NCI-H226 (cell line): ENCODE measurements around the gene UGT1A3.
"Not testable (repeated sequence)": the region's sequence is repeated elsewhere in the genome, so short reads cannot be mapped to it uniquely, and the experiment has no call there.

Experiments
- DNase-seq: peaks from one replicate; pipeline ENCODE4 v3.0.0-alpha.2; 2015

The UGT1A3 gene

DNA sequence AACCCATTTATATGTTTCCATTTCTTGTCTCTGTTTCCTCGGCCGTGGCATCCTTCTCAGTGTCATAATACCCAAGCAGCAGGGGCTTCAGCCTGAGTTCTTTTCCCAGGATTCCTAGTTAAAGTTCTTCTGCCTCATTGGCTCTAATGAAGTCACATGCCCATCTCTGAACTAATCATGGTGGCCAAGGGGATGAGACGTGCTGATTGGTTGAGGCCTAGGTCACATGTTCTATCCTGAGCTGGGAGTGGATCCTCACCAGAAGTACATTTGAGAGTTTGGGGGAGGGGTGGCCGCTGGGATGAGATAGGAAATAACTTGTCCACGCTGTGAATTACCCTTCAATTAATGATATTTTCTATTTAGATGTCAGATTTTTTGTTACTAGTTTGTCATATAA, 19.9 kb upstream of the UGT1A3 start:
- DNase-seq, result no peak

DNA sequence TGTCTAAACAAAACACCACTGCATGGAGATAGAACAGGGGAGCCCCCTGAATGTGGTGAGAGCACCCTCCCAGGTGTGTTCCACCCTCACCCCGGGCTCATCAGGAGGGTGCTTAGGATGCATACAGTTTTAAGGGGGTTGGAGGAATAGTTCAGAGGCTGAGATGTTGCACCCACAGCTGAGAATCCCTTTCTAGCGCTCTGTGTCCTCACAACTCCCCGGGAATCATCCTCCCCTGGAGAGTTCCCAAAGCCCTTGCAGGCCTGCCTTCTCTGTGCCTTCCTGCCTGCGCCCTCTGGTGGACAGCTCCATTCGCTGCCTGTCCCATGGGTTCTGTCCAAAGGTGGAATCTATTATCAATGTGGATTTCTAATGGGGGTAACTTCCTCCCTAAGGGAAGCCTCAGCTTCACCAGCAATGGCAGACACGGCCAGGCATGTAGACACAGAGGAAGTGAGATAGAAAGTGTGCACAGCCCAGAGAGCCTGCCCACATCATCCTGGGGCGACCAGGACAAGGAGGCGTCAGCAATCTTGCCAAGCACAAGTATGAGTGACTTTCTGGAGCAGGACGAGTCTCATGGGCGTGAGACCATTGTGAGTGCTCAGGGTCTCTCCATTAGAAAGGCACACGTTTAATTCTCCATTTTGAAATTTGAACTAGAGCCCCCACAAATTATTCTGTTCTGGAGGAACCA, 17.4 kb upstream of the UGT1A3 start:
- DNase-seq, result peak; percentile 69

DNA sequence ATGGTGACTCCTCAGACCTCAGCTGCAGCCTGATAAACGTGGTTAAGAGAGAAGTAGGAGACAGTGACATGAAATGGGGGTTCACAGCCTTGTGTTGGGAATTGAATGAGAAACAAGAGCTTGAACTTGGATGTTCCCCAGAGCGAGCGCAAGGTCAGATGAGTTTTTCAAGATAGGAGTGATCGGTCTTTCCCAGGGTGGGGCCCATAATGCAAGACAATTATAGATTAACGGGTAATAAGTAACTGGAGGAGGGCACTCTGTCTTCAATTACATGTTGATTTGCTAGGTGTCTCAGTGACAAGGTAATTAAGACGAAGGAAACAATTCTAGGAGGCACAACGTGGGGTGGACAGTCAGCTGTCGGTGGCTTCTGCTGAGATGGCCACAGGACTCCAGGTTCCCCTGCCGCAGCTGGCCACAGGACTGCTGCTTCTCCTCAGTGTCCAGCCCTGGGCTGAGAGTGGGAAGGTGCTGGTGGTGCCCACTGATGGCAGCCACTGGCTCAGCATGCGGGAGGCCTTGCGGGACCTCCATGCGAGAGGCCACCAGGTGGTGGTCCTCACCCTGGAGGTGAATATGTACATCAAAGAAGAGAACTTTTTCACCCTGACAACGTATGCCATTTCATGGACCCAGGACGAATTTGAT, 16.1 kb upstream of the UGT1A3 start, which contains the start of gene UGT1A5:
TSS of gene UGT1A5 (plus strand) at position 297 of the 651 bp plus-strand sequence. CDS start at position 382, 85 bp downstream.
- no peak for DNase-seq

DNA sequence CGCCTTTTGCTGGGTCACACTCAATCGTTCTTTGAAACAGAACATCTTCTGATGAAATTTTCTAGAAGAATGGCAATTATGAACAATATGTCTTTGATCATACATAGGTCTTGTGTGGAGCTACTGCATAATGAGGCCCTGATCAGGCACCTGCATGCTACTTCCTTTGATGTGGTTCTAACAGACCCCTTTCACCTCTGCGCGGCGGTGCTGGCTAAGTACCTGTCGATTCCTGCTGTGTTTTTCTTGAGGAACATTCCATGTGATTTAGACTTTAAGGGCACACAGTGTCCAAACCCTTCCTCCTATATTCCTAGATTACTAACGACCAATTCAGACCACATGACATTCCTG, 15.6 kb upstream of the UGT1A3 start:
- no peak for DNase-seq

DNA sequence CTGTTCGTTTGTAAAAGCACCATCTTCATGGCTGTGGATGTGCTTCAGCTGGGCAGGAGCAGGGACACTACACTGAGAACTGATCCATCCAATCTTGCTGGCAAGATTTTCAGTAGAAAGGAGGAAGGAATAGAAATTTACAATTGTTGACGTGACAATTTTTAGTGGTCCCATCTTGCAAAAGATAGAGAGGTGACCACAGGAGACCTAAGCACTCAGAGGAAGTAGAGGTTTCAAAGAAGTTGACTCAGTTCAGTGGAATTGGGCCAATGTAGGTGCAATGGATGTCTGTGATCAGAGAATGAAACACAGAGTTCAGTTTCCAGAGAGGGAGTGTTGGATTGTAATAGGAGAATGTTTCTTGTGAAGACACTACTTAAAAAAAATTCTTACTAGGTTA, 14.7 kb upstream of the UGT1A3 start:
- no peak for DNase-seq

DNA sequence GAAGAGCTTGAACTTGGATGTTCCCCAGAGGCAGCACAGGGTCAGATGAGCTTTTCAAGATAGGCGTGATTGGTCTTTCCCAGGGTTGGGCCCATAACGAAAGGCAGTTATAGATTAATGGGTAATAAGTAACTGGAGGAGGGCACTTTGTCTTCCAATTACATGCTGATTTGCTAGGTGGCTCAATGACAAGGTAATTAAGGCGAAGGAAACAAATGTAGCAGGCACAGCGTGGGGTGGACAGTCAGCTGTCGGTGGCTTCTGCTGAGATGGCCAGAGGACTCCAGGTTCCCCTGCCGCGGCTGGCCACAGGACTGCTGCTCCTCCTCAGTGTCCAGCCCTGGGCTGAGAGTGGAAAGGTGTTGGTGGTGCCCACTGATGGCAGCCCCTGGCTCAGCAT, 10.3 kb upstream of the UGT1A3 start, which contains the start of gene UGT1A4:
TSS of gene UGT1A4 (plus strand) at position 185 of the 400 bp plus-strand sequence. CDS start at position 270, 85 bp downstream.
- no peak for DNase-seq

DNA sequence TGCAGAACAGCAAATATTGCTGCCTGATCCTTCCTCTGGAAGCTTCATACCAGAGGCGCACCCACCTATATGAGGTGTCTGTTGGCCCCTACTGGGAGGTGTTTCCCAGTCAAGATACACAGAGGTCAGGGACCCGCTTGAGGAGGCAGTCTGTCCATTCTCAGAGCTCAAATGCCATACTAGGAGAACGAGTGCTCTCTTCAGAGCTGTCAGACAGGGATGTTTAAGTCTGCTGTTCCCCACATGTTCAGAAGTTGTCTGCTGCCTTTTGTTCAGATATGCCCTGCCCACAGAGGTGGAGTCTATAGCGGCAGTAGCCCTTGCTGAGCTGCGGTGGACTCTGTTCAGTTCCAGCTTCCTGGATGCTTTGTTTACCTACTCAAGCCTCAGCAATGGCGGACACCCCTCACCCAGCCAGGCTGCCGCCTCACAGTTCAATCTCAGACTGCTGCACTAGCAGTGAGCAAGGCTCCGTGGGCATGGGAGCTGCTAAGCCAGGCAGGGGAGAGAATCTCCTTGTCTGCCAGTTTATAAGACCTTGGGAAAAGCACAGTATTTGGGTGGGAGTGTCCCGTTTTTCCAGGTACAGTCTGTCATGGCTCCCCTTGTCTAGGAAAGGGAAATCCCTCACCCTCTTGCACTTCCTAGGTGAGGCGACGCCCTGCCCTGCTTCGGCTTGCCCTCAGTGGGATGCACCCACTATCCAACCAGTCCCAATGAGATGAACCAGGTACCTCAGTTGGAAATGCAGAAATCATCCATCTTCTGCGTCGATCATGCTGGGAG, 8.2 kb downstream of the UGT1A3 start:
- not testable (repeated sequence) for DNase-seq

DNA sequence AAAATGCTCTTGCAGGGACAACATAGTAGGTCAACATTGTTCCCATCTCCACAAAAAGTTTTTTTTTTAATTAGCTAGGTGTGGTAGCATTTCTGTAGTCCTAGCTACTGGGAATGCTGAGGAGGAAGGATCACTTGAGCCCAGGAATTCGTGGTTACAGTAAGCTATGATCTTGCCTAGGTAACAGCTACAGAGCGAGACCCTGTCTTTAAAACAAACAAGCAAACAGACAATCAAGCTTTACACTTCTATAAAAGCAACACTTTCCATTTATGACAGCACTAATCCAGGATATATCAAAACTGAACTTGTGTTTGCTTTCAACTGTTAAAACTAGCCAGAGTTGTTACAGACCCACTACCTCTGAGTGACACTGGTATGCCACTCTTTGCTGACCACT, 12.0 kb downstream of the UGT1A3 start:
- no peak for DNase-seq

DNA sequence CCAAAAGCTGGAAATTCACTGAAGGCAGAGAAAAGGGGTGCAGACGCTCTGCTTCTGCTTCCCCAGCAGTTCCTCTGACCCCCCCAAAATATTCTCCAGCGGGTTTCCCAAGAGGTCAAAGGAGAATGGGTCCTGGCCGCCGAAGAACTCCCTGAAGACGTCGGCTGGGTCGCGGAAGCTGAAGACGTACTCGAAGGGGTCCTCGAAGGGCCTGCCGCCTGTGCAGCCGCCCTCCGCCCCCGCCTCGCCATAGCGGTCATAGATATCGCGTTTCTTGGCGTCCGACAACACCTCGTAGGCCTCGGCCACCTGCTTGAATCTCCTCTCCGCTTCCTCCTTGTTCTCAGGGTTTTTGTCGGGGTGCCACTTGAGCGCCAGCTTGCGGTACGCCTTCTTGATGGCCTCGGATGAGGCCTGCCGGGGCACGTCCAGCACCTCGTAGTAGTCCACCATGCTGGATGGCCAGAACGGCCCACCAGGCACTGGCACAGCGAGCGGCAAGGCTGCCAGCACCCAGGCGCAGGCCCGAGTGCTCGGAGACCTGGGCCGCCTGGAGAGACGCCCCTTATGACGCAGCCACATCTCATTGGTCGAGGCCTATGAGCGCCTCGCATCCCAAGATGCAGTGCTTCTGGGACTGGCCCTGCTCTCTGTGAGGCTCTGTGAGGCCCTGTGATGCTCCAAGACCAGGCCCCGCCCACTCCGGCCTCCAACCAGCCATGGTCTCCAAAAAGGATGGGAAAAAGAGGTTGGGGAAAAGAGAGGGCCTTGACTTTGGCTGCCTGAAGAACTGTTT, 14.8 kb downstream of the UGT1A3 start:
- DNase-seq, result no peak

DNA sequence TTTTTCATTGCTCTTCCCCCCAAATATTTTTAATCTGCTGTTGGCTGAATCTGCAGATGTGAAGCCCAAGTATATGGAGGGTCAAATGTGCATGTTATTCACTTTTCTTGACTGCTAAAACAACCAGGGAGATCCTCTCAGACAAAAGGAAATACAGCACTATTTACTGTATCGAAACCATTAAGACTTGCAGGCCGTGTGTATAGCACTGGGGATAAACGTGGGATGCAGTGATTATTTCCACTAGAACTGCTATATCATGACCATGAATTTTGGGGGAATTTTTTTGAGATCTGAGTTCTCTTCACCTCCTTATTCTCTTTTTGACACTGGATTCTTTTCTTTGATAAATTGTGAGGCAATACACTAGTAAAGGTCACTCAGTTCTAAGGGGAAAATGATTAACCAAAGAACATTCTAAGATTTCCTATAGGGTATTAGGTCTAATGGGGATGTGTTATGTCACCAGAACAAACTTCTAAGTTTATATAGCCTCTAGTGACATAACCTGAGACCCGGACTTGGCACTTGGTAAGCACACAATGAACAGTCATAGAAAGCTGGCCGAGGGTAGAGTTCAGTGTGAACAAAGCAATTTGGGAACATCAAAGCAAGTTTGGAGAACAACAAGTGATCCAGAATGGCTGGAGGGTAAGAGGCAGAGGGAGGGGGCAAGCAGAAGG, 16.4 kb downstream of the UGT1A3 start:
- no peak for DNase-seq

DNA sequence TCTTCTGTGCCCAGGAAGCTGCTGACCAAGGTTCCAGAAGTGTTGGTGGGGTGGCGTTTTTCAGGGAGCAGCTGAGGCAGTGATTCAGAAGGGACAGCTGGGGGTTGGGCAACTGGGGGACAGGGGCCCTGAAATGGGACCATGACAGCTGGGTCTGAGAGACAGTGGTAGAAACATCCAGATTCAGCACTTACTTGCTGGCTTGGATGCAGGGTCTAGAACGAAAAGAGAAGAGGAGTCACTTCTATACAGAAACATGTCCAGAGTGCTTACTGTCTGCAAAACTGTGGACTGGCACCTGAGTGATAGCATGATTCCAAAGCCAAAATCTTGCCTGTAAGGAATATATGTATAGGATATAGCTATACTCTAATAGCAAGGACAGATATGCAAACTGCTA, 17.0 kb downstream of the UGT1A3 start:
- DNase-seq, result not testable (repeated sequence)

DNA sequence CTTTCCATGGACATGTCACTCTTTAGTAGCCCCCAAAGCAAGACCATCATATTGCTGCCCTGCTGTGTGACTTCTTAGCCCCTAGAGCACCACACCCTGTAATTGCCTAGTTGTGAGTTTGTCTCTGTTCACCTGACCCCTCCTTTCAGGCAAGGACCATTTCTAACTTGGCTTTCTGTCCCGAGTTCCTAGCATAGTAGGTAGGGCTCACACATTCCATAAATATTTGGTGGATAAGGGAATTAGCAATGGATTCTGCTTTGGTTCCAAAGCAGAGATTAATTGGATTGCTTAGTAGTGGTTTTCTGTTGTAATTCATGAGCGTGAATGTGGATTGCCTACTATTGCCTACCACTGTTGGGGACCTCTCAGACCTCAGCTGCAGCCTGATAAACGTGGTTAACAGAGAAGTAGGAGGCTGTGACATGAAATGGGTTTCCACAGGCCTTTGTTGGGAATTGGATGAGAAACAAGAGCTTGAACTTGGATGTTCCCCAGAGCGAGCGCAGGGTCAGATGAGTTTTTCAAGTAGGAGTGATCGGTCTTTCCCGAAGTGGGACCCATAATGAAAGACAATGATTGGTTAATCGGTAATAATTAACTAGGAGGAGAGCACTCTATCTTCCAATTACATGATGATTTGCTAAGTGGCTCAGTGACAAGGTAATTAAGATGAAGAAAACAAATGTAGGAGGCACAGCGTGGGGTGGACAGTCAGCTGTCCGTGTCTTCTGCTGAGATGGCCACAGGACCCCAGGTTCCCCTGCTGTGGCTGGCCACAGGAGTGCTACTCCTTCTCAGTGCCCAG, 17.8 kb downstream of the UGT1A3 start:
- DNase-seq, result peak; percentile 17

DNA sequence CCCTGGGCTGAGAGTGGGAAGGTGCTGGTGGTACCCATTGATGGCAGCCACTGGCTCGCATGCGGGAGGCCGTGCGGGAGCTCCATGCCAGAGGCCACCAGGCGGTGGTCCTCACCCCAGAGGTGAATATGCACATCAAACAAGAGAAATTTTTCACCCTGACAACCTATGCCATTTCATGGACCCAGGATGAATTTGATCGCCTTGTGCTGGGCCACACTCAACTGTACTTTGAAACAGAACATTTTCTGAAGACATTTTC, 18.4 kb downstream of the UGT1A3 start:
- no peak for DNase-seq

DNA sequence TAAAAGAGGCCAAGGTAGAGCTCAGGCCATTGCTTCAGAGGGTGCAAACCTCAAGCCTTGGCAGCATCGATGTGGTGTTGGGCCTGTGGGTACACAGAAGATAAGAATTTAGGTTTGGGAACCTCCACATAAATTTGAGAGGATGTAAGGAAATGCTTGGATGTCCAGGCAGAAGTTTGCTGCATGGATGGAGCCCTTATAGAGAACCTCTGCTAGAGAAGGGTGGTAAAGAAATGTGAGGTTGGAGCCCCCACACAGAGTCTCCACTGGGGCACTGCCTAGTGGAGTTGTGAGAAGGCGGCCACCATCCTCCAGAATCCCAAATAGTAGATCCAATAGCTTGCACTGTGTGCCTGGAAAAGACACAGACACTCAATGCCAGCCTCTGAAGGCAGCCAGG, 21.8 kb downstream of the UGT1A3 start:
- DNase-seq, result not testable (repeated sequence)

DNA sequence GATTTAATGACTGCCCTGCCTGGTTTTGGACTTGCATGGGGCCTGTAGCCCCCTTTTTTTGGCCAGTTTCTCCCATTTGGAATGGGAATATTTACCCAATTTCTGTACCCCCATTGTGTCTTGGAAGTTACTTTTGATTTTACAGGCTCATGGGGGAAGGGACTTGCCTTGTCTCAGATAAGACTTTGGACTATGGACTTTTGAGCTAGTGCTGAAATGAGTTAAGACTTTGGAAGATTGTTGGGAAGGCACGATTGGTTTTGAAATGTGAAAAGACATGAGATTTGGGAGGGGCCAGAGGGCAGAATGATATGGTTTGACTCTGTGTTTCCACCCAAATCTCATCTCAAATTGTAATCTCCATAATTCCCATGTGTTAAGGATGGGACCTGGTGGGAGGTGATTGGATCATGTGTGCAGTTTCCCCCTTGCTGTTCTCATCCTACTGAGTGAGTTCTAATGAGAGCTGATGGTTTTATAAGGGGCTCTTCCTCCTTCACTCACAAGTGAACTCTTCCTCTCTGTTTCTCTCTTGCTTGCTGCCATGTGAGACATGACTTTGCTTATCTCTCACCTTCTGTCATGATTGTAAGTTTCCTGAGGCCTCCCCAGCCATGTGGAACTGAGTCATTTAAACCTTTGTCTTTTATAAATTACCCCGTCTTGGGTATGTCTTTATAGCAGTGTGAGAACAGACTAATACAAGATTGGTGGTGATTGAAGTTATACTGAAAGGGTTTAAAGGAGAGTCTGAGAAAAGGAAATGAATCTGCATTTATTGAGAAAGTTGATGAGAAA, 22.6 kb downstream of the UGT1A3 start:
- DNase-seq, result not testable (repeated sequence)

DNA sequence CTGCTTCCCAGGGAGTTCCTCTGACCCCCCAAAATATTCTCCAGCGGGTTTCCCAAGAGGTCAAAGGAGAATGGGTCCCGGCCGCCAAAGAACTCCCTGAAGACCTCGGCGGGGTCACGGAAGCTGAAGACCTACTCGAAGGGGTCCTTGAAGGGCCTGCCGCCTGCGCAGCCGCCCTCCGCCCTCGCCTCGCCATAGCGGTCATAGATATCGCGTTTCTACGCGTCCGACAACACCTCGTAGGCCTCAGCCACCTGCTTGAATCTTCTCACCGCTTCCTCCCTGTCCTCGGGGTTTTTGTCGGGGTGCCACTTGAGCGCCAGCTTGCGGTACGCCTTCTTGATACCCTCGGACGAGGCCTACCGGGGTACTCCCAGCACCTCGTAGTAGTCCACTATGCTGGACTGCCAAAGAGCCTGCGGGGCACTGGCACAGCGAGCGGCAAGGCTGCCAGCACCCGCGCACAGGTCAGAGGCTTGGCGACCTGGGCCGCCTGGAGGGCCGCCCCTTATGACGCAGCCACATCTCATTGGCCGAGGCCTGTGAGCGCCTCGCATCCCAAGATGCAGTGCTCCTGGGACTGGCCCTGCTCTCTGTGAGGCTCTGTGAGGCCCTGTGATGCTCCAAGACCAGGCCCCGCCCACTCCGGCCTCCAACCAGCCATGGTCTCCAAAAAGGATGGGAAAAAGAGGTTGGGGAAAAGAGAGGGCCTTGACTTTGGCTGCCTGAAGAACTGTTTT, 26.2 kb downstream of the UGT1A3 start:
- no peak for DNase-seq

DNA sequence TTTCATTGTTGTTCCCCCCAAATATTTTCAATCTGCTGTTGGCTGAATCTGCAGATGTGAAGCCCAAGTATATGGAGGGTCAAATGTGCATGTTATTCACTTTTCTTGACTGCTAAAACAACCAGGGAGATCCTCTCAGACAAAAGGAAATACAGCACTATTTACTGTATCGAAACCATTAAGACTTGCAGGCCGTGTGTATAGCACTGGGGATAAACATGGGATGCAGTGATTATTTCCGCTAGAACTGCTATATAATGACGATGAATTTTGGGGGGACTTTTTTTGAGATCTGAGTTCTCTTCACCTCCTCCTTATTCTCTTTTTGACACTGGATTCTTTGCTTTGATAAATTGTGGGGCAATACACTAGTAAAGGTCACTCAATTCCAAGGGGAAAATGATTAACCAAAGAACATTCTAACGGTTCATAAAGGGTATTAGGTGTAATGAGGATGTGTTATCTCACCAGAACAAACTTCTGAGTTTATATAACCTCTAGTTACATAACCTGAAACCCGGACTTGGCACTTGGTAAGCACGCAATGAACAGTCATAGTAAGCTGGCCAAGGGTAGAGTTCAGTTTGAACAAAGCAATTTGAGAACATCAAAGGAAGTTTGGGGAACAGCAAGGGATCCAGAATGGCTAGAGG, 27.7 kb downstream of the UGT1A3 start:
- DNase-seq, result no peak

DNA sequence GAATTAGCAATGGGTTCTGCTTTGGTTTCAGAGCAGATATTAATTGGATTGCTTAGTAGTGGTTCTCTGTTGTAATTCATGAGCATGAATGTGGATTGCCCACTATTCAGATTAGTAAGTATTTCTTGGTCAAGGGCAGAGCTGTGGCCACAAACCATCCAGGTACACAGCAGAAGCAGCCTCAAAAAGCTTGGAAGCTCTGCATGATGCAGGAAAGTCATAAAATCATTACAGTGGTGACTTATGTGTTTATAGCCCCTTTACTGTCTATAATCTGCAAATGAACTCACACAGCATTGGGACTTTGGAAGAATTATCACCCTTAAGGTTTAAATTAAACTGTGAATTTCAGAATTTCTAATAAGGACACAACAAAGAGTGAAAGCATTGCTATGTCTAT, 29.3 kb downstream of the UGT1A3 start:
- no peak for DNase-seq

DNA sequence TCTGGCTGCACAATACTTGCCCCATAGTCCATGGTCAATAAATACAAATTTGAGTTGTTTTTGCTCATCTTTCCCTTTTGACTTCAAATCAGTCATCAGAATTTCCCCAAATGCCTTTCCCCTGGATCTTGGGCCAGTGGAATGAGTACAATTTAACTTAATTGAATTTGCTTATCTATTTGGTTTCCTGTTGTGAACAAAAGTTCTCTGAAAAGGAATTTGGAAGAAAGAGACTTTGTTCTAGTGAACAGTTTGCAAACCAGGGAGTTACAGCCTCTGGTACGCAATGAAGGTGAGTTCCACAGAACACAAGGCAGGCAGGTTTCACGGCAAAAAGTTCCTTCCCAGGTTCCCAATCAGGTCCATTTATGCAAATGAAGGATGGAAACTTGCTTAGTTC, 30.0 kb downstream of the UGT1A3 start:
- DNase-seq, result peak; percentile 8

DNA sequence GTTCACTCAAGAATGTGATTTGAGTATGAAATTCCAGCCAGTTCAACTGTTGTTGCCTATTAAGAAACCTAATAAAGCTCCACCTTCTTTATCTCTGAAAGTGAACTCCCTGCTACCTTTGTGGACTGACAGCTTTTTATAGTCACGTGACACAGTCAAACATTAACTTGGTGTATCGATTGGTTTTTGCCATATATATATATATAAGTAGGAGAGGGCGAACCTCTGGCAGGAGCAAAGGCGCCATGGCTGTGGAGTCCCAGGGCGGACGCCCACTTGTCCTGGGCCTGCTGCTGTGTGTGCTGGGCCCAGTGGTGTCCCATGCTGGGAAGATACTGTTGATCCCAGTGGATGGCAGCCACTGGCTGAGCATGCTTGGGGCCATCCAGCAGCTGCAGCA, 31.2 kb downstream of the UGT1A3 start, which contains the start of gene UGT1A1:
TSS of gene UGT1A1 (plus strand) at position 228 of the 400 bp plus-strand sequence. CDS start at position 246, 18 bp downstream.
- no peak for DNase-seq
